Heart left ventricle (tissue), 13 donors: ENCODE measurements around the gene TRPV4.

ENCODE experiments used
- CTCF ChIP-seq, 12 donors: fragments of 200-600 bp; sonication (generic) in 4 of 12; IDR thresholded peaks; one replicate each; pipeline versions ENCODE4 v1.5.0 to v1.8.0; 2018 to 2022; ENCODE audit warnings: antibody characterized with exemption in 12 of 12, mild to moderate bottlenecking in 5 of 12
- POLR2A ChIP-seq, 2 donors: fragments of 450-650 bp; IDR thresholded peaks; one replicate each; pipeline ENCODE4 v1.6.1; 2017; ENCODE audit warnings: antibody characterized with exemption in 2 of 2, mild to moderate bottlenecking in 2 of 2, moderate library complexity in 2 of 2
- donor health status: ischemic (EF 13 %, LVEDD 7.1; RV severe dilation, severe dysfunction).
- donor health status: DM: no; HTN: yes; CAD: no.
- donor health status: DM: no; HTN: no; CAD: no.
- donor health status: ischemic (EF 25% LVEDD 6.9; RV normal size, moderate dysfunction).
- donor health status: ischemic (EF 25% LVEDD 5.7; RV mildly dilated, moderate dysfunction).
- donor health status: ischemic (EF 35%, LVEDD 5.7; RV mildly dilated, moderate dysfunction).
- donor health status: nonischemic (EF 11% LVEDD 7.7; RV severe dilation, severe dysfunction).
- donor health status: DM: yes; HTN: yes; CAD: no.
- donor health status: PGD.
- donor health status: ischemic (EF 29% LVEDD 5.4; RV normal size, mild dysfunction).
- donor health status: nonischemic (EF 23%, LVEDD 6.1; RV moderate dilation, normal function).

DNA sequence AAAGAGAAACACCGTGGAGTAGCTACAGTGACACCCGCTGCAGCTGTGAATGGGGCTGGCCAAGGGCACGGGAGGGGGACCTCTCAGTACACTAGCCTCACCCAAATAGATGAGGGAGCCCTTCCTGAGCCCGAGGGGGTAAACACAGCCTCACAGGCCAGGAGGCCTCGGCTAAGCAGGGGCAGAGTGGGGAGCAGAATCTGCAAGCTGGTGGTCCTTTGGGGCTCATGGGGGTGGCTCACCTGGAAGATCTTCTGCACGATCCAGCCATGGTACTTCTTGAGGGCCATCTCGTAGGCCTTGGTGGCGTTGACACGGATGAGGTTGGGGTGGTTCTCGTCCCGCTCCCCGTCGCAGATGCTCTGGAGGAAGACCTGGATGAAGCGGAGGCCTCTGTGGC is 22.2 kb upstream of the TRPV4 start:
- TF ChIP-seq CTCF (IDR thresholded peaks at IDR 0.05) (no peak), POLR2A (IDR thresholded peaks at IDR 0.05) (no peak)
